Activated naive CD4-positive, alpha-beta T cell treated with anti-CD3 and anti-CD28 coated beads, Interleukin-2, amount 10 ng/mL, durations not matched to agents 7 days and 5 days (primary cell): ENCODE results near the gene SETBP1.
A peak's percentile ranks its signal among the peaks of the same experiment; 100 is the strongest.

Source experiments
- CTCF ChIA-PET: fragments of 350-600 bp; sonication (Branson Sonifier 250); formaldehyde crosslinking; loops from one replicate; lab custom pipeline; 2021; ENCODE audit warnings: antibody characterized with exemption; lab: Charles Lee
- DNase-seq: peaks from one replicate; pipeline ENCODE4 v3.0.0-alpha.2; 2020
- H3K27ac Mint-ChIP-seq: one replicate; pipeline ENCODE4 v1.8.0; 2021; ENCODE audit warnings: mild to moderate bottlenecking, moderate library complexity, mixed read lengths
- H3K27me3 Mint-ChIP-seq: one replicate; pipeline ENCODE4 v1.8.0; 2021; ENCODE audit warnings: mild to moderate bottlenecking, mixed read lengths
- H3K36me3 Mint-ChIP-seq: one replicate; pipeline ENCODE4 v1.8.0; 2021; ENCODE audit warnings: mixed read lengths
- H3K4me1 Mint-ChIP-seq: one replicate; pipeline ENCODE4 v1.8.0; 2021; ENCODE audit warnings: mixed read lengths
- H3K4me3 Mint-ChIP-seq: one replicate; pipeline ENCODE4 v1.8.0; 2021; ENCODE audit warnings: mild to moderate bottlenecking, moderate library complexity, mixed read lengths
- H3K9me3 Mint-ChIP-seq: one replicate; pipeline ENCODE4 v1.8.0; 2021; ENCODE audit warnings: mixed read lengths

SETBP1 gene

GRCh38 chr18:44668270-44668975 is 12.3 kb upstream of the SETBP1 start:
- Mint-ChIP-seq H3K4me1 (no peaks in the 10 kb centered on the region), H3K4me3 (no peak overlapping the region), H3K27ac (no peak overlapping the region), H3K27me3 (peaks cover 10% of the 10 kb centered on the region), H3K36me3 (no peaks in the 10 kb centered on the region), H3K9me3 (no peaks in the 10 kb centered on the region)
- CTCF ChIA-PET, result no interaction called here
- DNase-seq, result no peak

- no peaks in the 10 kb centered on the region for H3K9me3 Mint-ChIP-seq
- no peak for DNase-seq
- H3K27me3 Mint-ChIP-seq, result peaks cover 8% of the 10 kb centered on the region
- no peaks in the 10 kb centered on the region for H3K36me3 Mint-ChIP-seq
- CTCF ChIA-PET, result interaction anchor here (0.9 kb wide), 1 partner anchor 541 kb away, joined by 3 read pairs; no protein-coding TSS in a partner anchor
- no peaks in the 10 kb centered on the region for H3K4me1 Mint-ChIP-seq
- no peak overlapping the region for H3K27ac Mint-ChIP-seq
- no peak overlapping the region for H3K4me3 Mint-ChIP-seq
These were observed 8.8 kb upstream of the SETBP1 start for GRCh38 chr18:44671914-44672313.

- Mint-ChIP-seq H3K36me3 (no peaks in the 10 kb centered on the region), H3K27me3 (peaks cover 2% of the 10 kb centered on the region), H3K9me3 (no peaks in the 10 kb centered on the region), H3K4me3 (no peak overlapping the region), H3K4me1 (no peaks in the 10 kb centered on the region), H3K27ac (no peak overlapping the region)
- no peak for DNase-seq
- CTCF ChIA-PET, result no interaction called here
These were observed 8.2 kb upstream of the SETBP1 start for GRCh38 chr18:44672506-44672905.

GRCh38 chr18:44673256-44673880 is 7.3 kb upstream of the SETBP1 start:
- Mint-ChIP-seq H3K36me3 (no peaks in the 10 kb centered on the region), H3K27me3 (peaks cover 6% of the 10 kb centered on the region), H3K4me3 (no peak overlapping the region), H3K9me3 (no peaks in the 10 kb centered on the region), H3K4me1 (no peaks in the 10 kb centered on the region), H3K27ac (no peak overlapping the region)
- CTCF ChIA-PET, result no interaction called here
- no peak for DNase-seq

- no peak overlapping the region for H3K4me3 Mint-ChIP-seq
- H3K4me1 Mint-ChIP-seq, result peaks cover 2% of the 10 kb centered on the region
- H3K36me3 Mint-ChIP-seq, result peaks cover 6% of the 10 kb centered on the region
- no peak overlapping the region for H3K27ac Mint-ChIP-seq
- no peak for DNase-seq
- H3K9me3 Mint-ChIP-seq, result no peaks in the 10 kb centered on the region
- H3K27me3 Mint-ChIP-seq, result peaks cover 14% of the 10 kb centered on the region
- CTCF ChIA-PET, result no interaction called here
These were observed 2.8 kb upstream of the SETBP1 start for GRCh38 chr18:44677933-44678332.

- Mint-ChIP-seq H3K36me3 (peaks cover 6% of the 10 kb centered on the region), H3K4me3 (peak overlapping the region; percentile 62), H3K27me3 (peaks cover 14% of the 10 kb centered on the region), H3K4me1 (peaks cover 2% of the 10 kb centered on the region), H3K9me3 (no peaks in the 10 kb centered on the region), H3K27ac (no peak overlapping the region)
- no peak for DNase-seq
- CTCF ChIA-PET, result interaction anchor here (0.7 to 1.8 kb wide), 4 partner anchors 117 to 534 kb away, joined by 3 to 9 read pairs (median 3); no protein-coding TSS in a partner anchor
These were observed 2.0 kb upstream of the SETBP1 start for GRCh38 chr18:44678725-44679055.

GRCh38 chr18:44679056-44679913 is 1.4 kb upstream of the SETBP1 start:
- no peaks in the 10 kb centered on the region for H3K9me3 Mint-ChIP-seq
- peaks cover 14% of the 10 kb centered on the region for H3K27me3 Mint-ChIP-seq
- peaks cover 2% of the 10 kb centered on the region for H3K4me1 Mint-ChIP-seq
- DNase-seq, result peak; percentile 79
- H3K27ac Mint-ChIP-seq, result no peak overlapping the region
- peaks cover 6% of the 10 kb centered on the region for H3K36me3 Mint-ChIP-seq
- H3K4me3 Mint-ChIP-seq, result peak overlapping the region; percentile 70
- CTCF ChIA-PET, result interaction anchor here (0.7 to 1.8 kb wide), 4 partner anchors 117 to 533 kb away, joined by 3 to 9 read pairs (median 3); no protein-coding TSS in a partner anchor

- peaks cover 6% of the 10 kb centered on the region for H3K36me3 Mint-ChIP-seq
- peak; percentile 46 for DNase-seq
- H3K27me3 Mint-ChIP-seq, result peaks cover 18% of the 10 kb centered on the region
- no peaks in the 10 kb centered on the region for H3K9me3 Mint-ChIP-seq
- H3K27ac Mint-ChIP-seq, result no peak overlapping the region
- peaks cover 2% of the 10 kb centered on the region for H3K4me1 Mint-ChIP-seq
- peak overlapping the region; percentile 70 for H3K4me3 Mint-ChIP-seq
- CTCF ChIA-PET, result interaction anchor here (1.8 kb wide), 1 partner anchor 533 kb away, joined by 9 read pairs; no protein-coding TSS in a partner anchor
These were observed 795 bp upstream of the SETBP1 start for GRCh38 chr18:44679914-44680272.

GRCh38 chr18:44681076-44681970 is 635 bp downstream of the SETBP1 start:
- peaks cover 2% of the 10 kb centered on the region for H3K4me1 Mint-ChIP-seq
- H3K27ac Mint-ChIP-seq, result peak overlapping the region; percentile 42
- H3K27me3 Mint-ChIP-seq, result peaks cover 32% of the 10 kb centered on the region
- DNase-seq, result no peak
- H3K36me3 Mint-ChIP-seq, result peaks cover 6% of the 10 kb centered on the region
- peak overlapping the region; percentile 73 for H3K4me3 Mint-ChIP-seq
- no peaks in the 10 kb centered on the region for H3K9me3 Mint-ChIP-seq
- CTCF ChIA-PET, result no interaction called here

GRCh38 chr18:44682201-44682870 is 1.6 kb downstream of the SETBP1 start:
- H3K9me3 Mint-ChIP-seq, result no peaks in the 10 kb centered on the region
- peaks cover 4% of the 10 kb centered on the region for H3K4me1 Mint-ChIP-seq
- CTCF ChIA-PET, result interaction anchor here (0.5 to 1.2 kb wide), 2 partner anchors 531 to 625 kb away, joined by 3 to 4 read pairs; no protein-coding TSS in a partner anchor
- peaks cover 6% of the 10 kb centered on the region for H3K36me3 Mint-ChIP-seq
- DNase-seq, result no peak
- peaks cover 40% of the 10 kb centered on the region for H3K27me3 Mint-ChIP-seq
- no peak overlapping the region for H3K4me3 Mint-ChIP-seq
- no peak overlapping the region for H3K27ac Mint-ChIP-seq

- peaks cover 44% of the 10 kb centered on the region for H3K27me3 Mint-ChIP-seq
- no peak overlapping the region for H3K27ac Mint-ChIP-seq
- CTCF ChIA-PET, result interaction anchor here (0.5 to 1.2 kb wide), 2 partner anchors 530 to 625 kb away, joined by 3 to 4 read pairs; no protein-coding TSS in a partner anchor
- H3K4me3 Mint-ChIP-seq, result no peak overlapping the region
- H3K4me1 Mint-ChIP-seq, result peaks cover 6% of the 10 kb centered on the region
- H3K9me3 Mint-ChIP-seq, result no peaks in the 10 kb centered on the region
- DNase-seq, result no peak
- peaks cover 6% of the 10 kb centered on the region for H3K36me3 Mint-ChIP-seq
These were observed 2.2 kb downstream of the SETBP1 start for GRCh38 chr18:44682871-44683221.

GRCh38 chr18:44683556-44683955 is 2.9 kb downstream of the SETBP1 start:
- Mint-ChIP-seq H3K9me3 (no peaks in the 10 kb centered on the region), H3K4me1 (peaks cover 6% of the 10 kb centered on the region), H3K27ac (no peak overlapping the region), H3K4me3 (no peak overlapping the region), H3K27me3 (peaks cover 42% of the 10 kb centered on the region), H3K36me3 (peaks cover 6% of the 10 kb centered on the region)
- DNase-seq, result no peak
- CTCF ChIA-PET, result interaction anchor here (1.2 kb wide), 1 partner anchor 529 kb away, joined by 4 read pairs; no protein-coding TSS in a partner anchor

GRCh38 chr18:44685296-44685695 is 4.6 kb downstream of the SETBP1 start:
- CTCF ChIA-PET, result interaction anchor here (0.6 to 0.8 kb wide), 2 partner anchors 97 to 149 kb away, joined by 3 read pairs; no protein-coding TSS in a partner anchor
- Mint-ChIP-seq H3K4me3 (no peak overlapping the region), H3K4me1 (peaks cover 4% of the 10 kb centered on the region), H3K27me3 (peaks cover 48% of the 10 kb centered on the region), H3K36me3 (peaks cover 6% of the 10 kb centered on the region), H3K9me3 (no peaks in the 10 kb centered on the region), H3K27ac (no peak overlapping the region)
- no peak for DNase-seq
